Choroid plexus epithelial cell (primary cell): Measurements from ENCODE around the gene BBOX1.

Experiments
- DNase-seq: peaks from one replicate; pipeline ENCODE4 v3.0.0-alpha.2; 2010; ENCODE audit warnings: low read depth
- H3K4me3 ChIP-seq: 2 replicates; pipeline ENCODE4 v1.5.1; 2011; ENCODE audit warnings: low read depth, mild to moderate bottlenecking, control low read depth, low read length, moderate library complexity
- TF ChIP-seq, protein P1 (sequence below): conservative IDR thresholded peaks from 2 replicates; pipeline ENCODE4 v1.5.1; 2011; ENCODE audit warnings: low read depth, mild to moderate bottlenecking, control low read depth, inconsistent platforms, low read length, moderate library complexity

Gene BBOX1

DNA sequence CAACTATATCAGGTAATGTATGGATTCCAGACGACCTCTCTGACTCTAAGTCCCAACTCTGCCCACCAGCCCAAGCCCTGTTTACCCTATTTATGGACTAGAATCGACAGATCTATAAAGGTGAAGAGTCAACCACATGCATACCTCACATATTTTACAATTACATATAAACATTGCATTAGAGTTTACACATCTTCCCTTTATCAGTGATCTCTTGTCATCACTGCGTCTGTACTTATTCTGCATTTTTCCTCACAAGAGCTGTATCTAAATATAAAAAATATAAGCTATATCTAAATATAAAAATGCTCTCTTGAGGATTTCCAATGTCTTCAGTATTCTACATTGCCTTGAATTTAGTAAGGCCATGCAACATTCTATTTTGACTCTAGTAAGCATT, 38.2 kb upstream of the BBOX1 start:
- DNase-seq, result peak; percentile 58
- TF ChIP-seq, protein P1, sequence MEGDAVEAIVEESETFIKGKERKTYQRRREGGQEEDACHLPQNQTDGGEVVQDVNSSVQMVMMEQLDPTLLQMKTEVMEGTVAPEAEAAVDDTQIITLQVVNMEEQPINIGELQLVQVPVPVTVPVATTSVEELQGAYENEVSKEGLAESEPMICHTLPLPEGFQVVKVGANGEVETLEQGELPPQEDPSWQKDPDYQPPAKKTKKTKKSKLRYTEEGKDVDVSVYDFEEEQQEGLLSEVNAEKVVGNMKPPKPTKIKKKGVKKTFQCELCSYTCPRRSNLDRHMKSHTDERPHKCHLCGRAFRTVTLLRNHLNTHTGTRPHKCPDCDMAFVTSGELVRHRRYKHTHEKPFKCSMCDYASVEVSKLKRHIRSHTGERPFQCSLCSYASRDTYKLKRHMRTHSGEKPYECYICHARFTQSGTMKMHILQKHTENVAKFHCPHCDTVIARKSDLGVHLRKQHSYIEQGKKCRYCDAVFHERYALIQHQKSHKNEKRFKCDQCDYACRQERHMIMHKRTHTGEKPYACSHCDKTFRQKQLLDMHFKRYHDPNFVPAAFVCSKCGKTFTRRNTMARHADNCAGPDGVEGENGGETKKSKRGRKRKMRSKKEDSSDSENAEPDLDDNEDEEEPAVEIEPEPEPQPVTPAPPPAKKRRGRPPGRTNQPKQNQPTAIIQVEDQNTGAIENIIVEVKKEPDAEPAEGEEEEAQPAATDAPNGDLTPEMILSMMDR, result no peak
- no peak overlapping the region for H3K4me3 ChIP-seq

DNA sequence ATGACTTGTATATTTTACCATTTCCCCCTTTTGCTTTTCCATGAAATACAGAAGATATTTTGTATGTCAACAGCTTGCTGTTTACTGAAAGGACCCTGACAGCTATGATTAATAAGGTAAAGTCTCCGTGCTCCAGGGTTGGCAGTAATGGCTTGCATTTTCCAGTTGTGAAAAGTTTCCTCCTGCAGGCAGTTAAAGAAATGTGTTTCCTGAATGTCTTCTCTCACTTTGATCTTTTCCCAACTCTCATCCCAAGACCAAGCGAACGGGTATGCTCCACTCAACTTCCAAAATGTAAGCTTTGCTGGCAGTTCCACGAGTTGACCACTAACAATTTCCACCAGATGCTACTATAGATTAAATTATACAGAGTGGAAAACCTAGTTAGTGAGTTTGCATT, 37.8 kb upstream of the BBOX1 start:
- TF ChIP-seq, protein P1, result peak; percentile 4
- no peak overlapping the region for H3K4me3 ChIP-seq

DNA sequence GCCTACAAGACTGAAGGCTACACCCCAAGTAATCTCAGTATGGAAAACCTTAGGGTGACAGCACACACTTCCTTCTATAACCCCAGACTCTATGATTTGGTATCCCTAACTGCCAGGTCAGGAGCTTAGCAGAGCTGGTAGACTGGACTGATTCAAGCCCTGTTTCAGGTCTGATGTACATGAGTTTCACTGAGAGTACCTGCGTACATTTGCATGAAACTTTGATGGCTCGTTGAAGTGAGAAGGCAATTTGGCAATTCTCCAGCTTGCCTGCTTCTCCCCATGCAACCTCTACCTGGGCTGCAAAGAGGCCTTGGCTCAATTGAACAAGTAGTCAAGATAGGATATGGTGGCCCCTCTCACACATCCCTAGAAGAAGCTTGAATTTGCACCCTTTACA, 36.5 kb upstream of the BBOX1 start:
- no peak for DNase-seq
- TF ChIP-seq, protein P1, result no peak
- no peak overlapping the region for H3K4me3 ChIP-seq

More for the DNA sequence above, 37.8 kb upstream of the BBOX1 start:
- DNase-seq, result no peak

DNA sequence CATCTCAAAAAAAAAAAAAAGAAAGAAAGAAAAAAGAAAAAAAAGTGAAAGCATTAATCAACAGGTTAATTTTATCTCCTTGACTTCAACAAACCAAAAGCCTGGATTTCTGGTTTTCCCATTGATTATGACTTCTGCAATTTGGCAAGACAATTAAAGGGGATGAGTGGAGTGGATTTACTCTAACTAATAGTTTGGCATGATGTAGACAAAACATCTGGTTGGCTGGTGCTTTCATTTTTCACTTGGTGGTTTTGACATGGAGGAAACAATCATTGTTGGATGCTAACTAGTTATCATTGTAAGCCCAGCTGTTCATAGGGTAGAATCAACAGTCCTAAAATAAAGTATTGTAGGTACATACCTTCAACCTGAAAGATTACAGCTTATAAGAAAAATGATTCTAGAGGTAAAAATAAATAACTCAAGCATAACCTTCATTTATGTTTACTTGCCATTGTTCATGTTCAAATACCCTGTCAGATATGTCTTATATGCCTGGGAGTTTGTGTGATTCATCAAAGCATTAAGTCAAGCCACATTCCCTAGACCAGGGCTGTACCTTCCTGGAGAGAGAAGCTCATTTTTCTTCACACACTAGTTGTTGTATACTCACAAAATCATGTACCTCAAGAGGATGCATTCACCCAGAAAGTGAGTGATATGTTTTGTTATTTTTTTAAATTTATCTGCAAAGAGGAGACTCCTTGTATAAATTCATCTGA, 31.6 kb upstream of the BBOX1 start:
- H3K4me3 ChIP-seq, result no peak overlapping the region
- TF ChIP-seq, protein P1, result no peak
- no peak for DNase-seq

DNA sequence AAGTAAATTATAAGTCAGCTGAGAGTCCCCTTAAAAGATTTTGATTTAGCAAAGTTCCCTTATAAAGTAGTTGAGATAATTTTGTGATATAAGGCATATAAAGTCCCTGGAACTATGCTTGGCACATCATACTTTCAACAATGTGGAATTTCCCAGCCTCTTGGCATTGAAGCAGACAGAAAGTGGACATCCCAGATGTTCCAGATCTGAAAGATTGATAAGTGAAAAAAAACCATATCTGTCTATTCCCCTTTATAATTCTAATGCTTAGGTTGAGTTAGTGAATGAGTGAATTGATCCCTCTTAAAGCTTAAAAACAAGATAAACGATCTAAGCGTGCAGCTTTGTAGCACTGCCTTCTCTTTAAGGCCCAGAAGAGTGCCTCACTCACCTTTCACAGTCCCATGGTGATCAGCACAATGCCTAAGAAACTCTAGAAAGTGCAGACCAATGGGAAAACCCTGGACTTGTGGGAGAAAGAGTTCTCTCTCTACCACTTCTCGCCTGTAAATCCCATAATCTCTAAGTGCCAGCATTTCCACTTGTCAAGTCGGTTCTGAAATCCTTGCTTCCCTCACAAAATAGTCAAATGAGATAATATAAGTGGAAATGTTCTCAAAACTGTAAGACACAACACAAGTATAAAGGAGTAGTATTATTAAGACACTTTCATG, 28.9 kb upstream of the BBOX1 start:
- TF ChIP-seq, protein P1, result no peak
- DNase-seq, result no peak
- H3K4me3 ChIP-seq, result no peak overlapping the region

DNA sequence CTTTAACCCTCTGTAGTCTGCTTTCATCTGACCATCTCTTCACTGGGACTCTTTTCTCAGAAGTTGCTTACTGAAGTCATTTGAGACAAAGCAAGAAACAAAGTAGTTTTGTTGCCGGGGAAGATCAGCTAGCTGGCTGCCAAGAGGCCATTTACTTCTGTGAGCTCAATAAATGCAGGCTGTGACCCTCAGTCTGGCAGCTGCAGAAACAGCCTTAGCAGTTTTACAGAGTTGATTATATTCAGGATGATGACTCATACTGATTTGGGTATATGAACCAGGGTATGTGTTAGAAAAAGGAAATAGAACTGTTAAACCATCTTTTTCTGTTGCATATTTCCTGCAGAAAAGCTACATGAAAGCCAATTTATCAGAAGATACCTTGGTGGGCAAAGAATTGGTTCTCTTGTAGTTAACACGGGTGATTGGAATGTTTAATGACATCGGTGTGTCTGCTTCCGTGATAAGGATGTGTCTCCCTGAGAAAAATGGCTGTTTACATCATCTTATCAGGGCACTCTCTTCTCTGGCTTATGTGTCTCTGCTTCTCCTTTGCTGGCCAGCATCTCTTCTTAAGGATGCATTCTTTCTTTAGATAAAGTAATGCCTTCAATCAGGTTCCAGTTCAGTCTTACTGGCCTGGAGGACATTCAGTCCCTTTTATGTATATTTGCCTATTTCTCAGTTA, 28.2 kb upstream of the BBOX1 start:
- DNase-seq, result peak; percentile 85
- TF ChIP-seq, protein P1, result no peak
- no peak overlapping the region for H3K4me3 ChIP-seq
